IMR-90 (cell line): Measurements from ENCODE around the gene RILPL2. TPM values are rescaled to one million over a fixed set of nuclear protein-coding genes. Genes with fewer than 3 reads are reported as not detected.

Experiments
- ATAC-seq: fragments of 200-7000 bp; cut with Tn5 transposase; 2 replicates; pipeline ENCODE4 v1.9.1; 2020; ENCODE audit warnings: low read depth, mild to moderate bottlenecking, moderate library complexity
- BruUV-seq: library from RNA; stranded (reverse); fragments of 400-500 nt; replicated peaks from 2 replicates; lab custom pipeline; 2021; lab: Mats Ljungman, UMichigan
- CTCF ChIA-PET: fragments of 300-600 bp; formaldehyde crosslinking; extraction: SDS; loops from one replicate; lab custom pipeline; 2021; ENCODE audit warnings: antibody characterized with exemption; lab: Yijun Ruan, JAX
- POLR2A ChIA-PET: fragments of 300-600 bp; sonication (Branson Sonifier 250); formaldehyde crosslinking; loops from one replicate; lab custom pipeline; 2022; ENCODE audit warnings: antibody characterized with exemption; ENCODE audit not compliant: unreplicated experiment; lab: Charles Lee
- DNase-seq: peaks from one replicate; pipeline ENCODE4 v3.0.0; 2013
- H2AFZ ChIP-seq: replicated peaks from 2 replicates; pipeline ENCODE3; 2013; ENCODE audit warnings: low read length, mild to moderate bottlenecking; ENCODE audit not compliant: poor library complexity
- H2AK5ac ChIP-seq: 2 replicates; pipeline ENCODE4 v1.6.1; 2013; ENCODE audit warnings: low read depth, low read length, inconsistent platforms
- H2AK9ac ChIP-seq: replicated peaks from 2 replicates; pipeline ENCODE3; 2013; ENCODE audit warnings: mild to moderate bottlenecking, low read depth, low read length, moderate library complexity; ENCODE audit not compliant: poor library complexity
- H2BK120ac ChIP-seq: 2 replicates; pipeline ENCODE4 v1.6.1; 2013; ENCODE audit warnings: low read depth, low read length, inconsistent platforms
- H2BK15ac ChIP-seq: 3 replicates; pipeline ENCODE4 v1.6.1; 2013; ENCODE audit warnings: low read depth, low read length, inconsistent platforms
- H2BK20ac ChIP-seq: 2 replicates; pipeline ENCODE4 v1.6.1; 2013; ENCODE audit warnings: low read depth, mild to moderate bottlenecking, inconsistent platforms, low read length, moderate library complexity
- H2BK5ac ChIP-seq: 2 replicates; pipeline ENCODE4 v1.6.1; 2013; ENCODE audit warnings: mild to moderate bottlenecking, low read depth, low read length, inconsistent platforms; ENCODE audit not compliant: poor library complexity, severe bottlenecking
- H3K14ac ChIP-seq: replicated peaks from 2 replicates; pipeline ENCODE4 v1.6.1; 2013; ENCODE audit warnings: low read depth, low read length, inconsistent platforms
- H3K18ac ChIP-seq: 2 replicates; pipeline ENCODE4 v1.6.1; 2013; ENCODE audit warnings: low read depth, low read length, control low read depth
- H3K23ac ChIP-seq: 2 replicates; pipeline ENCODE4 v1.6.1; 2013; ENCODE audit warnings: low read depth, low read length, inconsistent platforms
- H3K27ac ChIP-seq: 2 replicates; pipeline ENCODE4 v1.5.1; 2013; ENCODE audit warnings: mild to moderate bottlenecking, control low read depth, low read length; ENCODE audit not compliant: insufficient read depth
- H3K27me3 ChIP-seq: 2 replicates; pipeline ENCODE4 v1.6.1; 2013; ENCODE audit warnings: low read length; ENCODE audit not compliant: control insufficient read depth, insufficient read depth
- H3K36me3 ChIP-seq: 2 replicates; pipeline ENCODE4 v1.6.1; 2013; ENCODE audit warnings: low read length, mixed read lengths; ENCODE audit not compliant: control insufficient read depth, insufficient read depth
- H3K4ac ChIP-seq: 2 replicates; pipeline ENCODE4 v1.6.1; 2013; ENCODE audit warnings: low read depth, low read length, inconsistent platforms
- H3K4me1 ChIP-seq: 2 replicates; pipeline ENCODE4 v1.6.1; 2013; ENCODE audit warnings: low read length, mixed read lengths; ENCODE audit not compliant: control insufficient read depth, insufficient read depth
- H3K4me2 ChIP-seq: 2 replicates; pipeline ENCODE4 v1.6.1; 2013; ENCODE audit warnings: low read depth, mild to moderate bottlenecking, control low read depth, low read length, moderate library complexity
- H3K4me3 ChIP-seq: 2 replicates; pipeline ENCODE4 v1.5.1; 2013; ENCODE audit warnings: low read depth, mild to moderate bottlenecking, control low read depth, low read length, moderate library complexity; ENCODE audit not compliant: insufficient read depth
- H3K56ac ChIP-seq: 2 replicates; pipeline ENCODE4 v1.6.1; 2013; ENCODE audit warnings: low read length, inconsistent platforms; ENCODE audit not compliant: insufficient read depth; ENCODE audit errors: extremely low read depth
- H3K79me1 ChIP-seq, 2 experiments: 2 replicates each; pipeline ENCODE4 v1.6.1; 2013; ENCODE audit warnings: low read length in 2 of 2, inconsistent platforms in 1 of 2, low read depth in 1 of 2
- H3K9ac ChIP-seq: 2 replicates; pipeline ENCODE4 v1.6.1; 2013; ENCODE audit warnings: low read depth, low read length, control low read depth
- H3K9me1 ChIP-seq: 2 replicates; pipeline ENCODE4 v1.6.1; 2013; ENCODE audit warnings: low read length, inconsistent platforms; ENCODE audit not compliant: insufficient read depth
- H3K9me3 ChIP-seq: 2 replicates; pipeline ENCODE4 v1.6.1; 2013; ENCODE audit warnings: low read length; ENCODE audit not compliant: control insufficient read depth, insufficient read depth
- H4K20me1 ChIP-seq: 2 replicates; pipeline ENCODE4 v1.6.1; 2013; ENCODE audit warnings: low read length, inconsistent platforms; ENCODE audit not compliant: insufficient read depth
- H4K5ac ChIP-seq: 2 replicates; pipeline ENCODE4 v1.6.1; 2013; ENCODE audit warnings: mild to moderate bottlenecking, low read depth, low read length, control low read depth
- H4K8ac ChIP-seq, 2 experiments: 2 replicates each; pipeline ENCODE4 v1.6.1; 2013; ENCODE audit warnings: low read depth in 2 of 2, low read length in 2 of 2, control low read depth in 1 of 2, inconsistent platforms in 1 of 2
- H4K91ac ChIP-seq: 2 replicates; pipeline ENCODE4 v1.6.1; 2013; ENCODE audit warnings: low read depth, low read length, inconsistent platforms; ENCODE audit not compliant: insufficient read depth
- BHLHE40 ChIP-seq: fragments of 150-350 bp; IDR thresholded peaks from 2 replicates; pipeline ENCODE4 v1.6.1; 2016; ENCODE audit warnings: mild to moderate bottlenecking, low read depth, low read length
- CEBPB ChIP-seq: IDR thresholded peaks from 2 replicates; pipeline ENCODE4 v1.6.1; 2012; ENCODE audit warnings: low read depth, low read length, improper control_type of control experiment
- CHD1 ChIP-seq: IDR thresholded peaks from 2 replicates; pipeline ENCODE4 v1.6.1; 2012; ENCODE audit warnings: low read depth, low read length, improper control_type of control experiment
- CTCF ChIP-seq: conservative IDR thresholded peaks from 2 replicates; pipeline ENCODE4 v1.5.1; 2012; ENCODE audit warnings: mild to moderate bottlenecking, low read depth, low read length, improper control_type of control experiment
- FOS ChIP-seq: fragments of 150-350 bp; IDR thresholded peaks from 2 replicates; pipeline ENCODE4 v1.6.1; 2016; ENCODE audit warnings: low read depth, low read length
- MAFK ChIP-seq: IDR thresholded peaks from 2 replicates; pipeline ENCODE4 v1.6.1; 2012; ENCODE audit warnings: low read depth, low read length, improper control_type of control experiment
- MAZ ChIP-seq: IDR thresholded peaks from 2 replicates; pipeline ENCODE4 v1.6.1; 2012; ENCODE audit warnings: low read depth, mild to moderate bottlenecking, low read length, improper control_type of control experiment, moderate library complexity, borderline replicate concordance
- MXI1 ChIP-seq: IDR thresholded peaks from 2 replicates; pipeline ENCODE4 v1.6.1; 2012; ENCODE audit warnings: low read depth, mild to moderate bottlenecking, low read length, moderate library complexity, borderline replicate concordance
- NFE2L2 ChIP-seq: fragments of 150-350 bp; IDR thresholded peaks from 2 replicates; pipeline ENCODE4 v1.6.1; 2016; ENCODE audit warnings: low read depth, mild to moderate bottlenecking, low read length
- POLR2A ChIP-seq: IDR thresholded peaks from 2 replicates; pipeline ENCODE4 v1.6.1; 2012; ENCODE audit warnings: mild to moderate bottlenecking, low read depth, low read length
- RAD21 ChIP-seq: IDR thresholded peaks from 2 replicates; pipeline ENCODE4 v1.6.1; 2012; ENCODE audit warnings: low read length, improper control_type of control experiment
- RCOR1 ChIP-seq: IDR thresholded peaks from 2 replicates; pipeline ENCODE4 v1.6.1; 2012; ENCODE audit warnings: mild to moderate bottlenecking, low read length, improper control_type of control experiment; ENCODE audit not compliant: insufficient replicate concordance
- RFX5 ChIP-seq: IDR thresholded peaks from 2 replicates; pipeline ENCODE4 v1.8.0; 2012; ENCODE audit warnings: low read depth, mild to moderate bottlenecking, low read length, moderate library complexity
- SMC3 ChIP-seq: fragments of 150-350 bp; IDR thresholded peaks from 2 replicates; pipeline ENCODE4 v1.6.1; 2016; ENCODE audit warnings: low read depth, mild to moderate bottlenecking, antibody characterized with exemption, low read length, moderate library complexity
- USF2 ChIP-seq: fragments of 150-350 bp; IDR thresholded peaks from 2 replicates; pipeline ENCODE4 v1.6.1; 2017; ENCODE audit warnings: mild to moderate bottlenecking, antibody characterized with exemption, low read length, low read depth
- WGBS, 2 experiments: methylation state at CpG; one replicate each; pipeline versions ENCODE4 v1.1.5 to v1.1.7; 2013; ENCODE audit warnings: missing lambda C conversion rate in 2 of 2; ENCODE audit not compliant: insufficient read length in 1 of 2; ENCODE audit errors: extremely low coverage in 2 of 2; 5-methylcytosine and 5-hydroxymethylcytosine counted together
- dilution Hi-C: fragments of 300-500 bp; cut with HindIII; formaldehyde crosslinking; loops from one replicate; pipeline ENCODE4 v1.14.3; 2018; ENCODE audit warnings: low sequenced_read_pairs; ENCODE audit not compliant: unreplicated experiment
- in situ Hi-C: fragments of 300-500 bp; cut with MboI; formaldehyde crosslinking; loops from 3 replicates; pipeline ENCODE4 v1.14.3; 2019; ENCODE audit warnings: low sequenced_read_pairs, inconsistent platforms, mixed read lengths
- intact Hi-C: fragments of 100-400 bp; cut with micrococcal nuclease; formaldehyde crosslinking; loops from 2 replicates; pipeline ENCODE4 v1.10.0; 2022
- polyA plus RNA-seq, 3 experiments: library from polyadenylated mRNA; depleted of rRNA; stranded (reverse); fragments of >200 nt; gene quantifications; 2 replicates each; pipeline ENCODE4 v1.2.3, GENCODE V29; 2012; ENCODE audit warnings: low replicate concordance in 1 of 3
- total RNA-seq: library from RNA; depleted of rRNA; stranded (reverse); fragments of >200 nt; gene quantifications from 2 replicates; pipeline ENCODE4 v1.2.3, GENCODE V29; 2012
- TF ChIP-seq, protein P1 (sequence below): fragments of 150-350 bp; IDR thresholded peaks from 2 replicates; pipeline ENCODE4 v1.6.1; 2016; ENCODE audit warnings: low read depth, mild to moderate bottlenecking, low read length, moderate library complexity, borderline replicate concordance

RILPL2 gene
- total and polyA plus RNA-seq, 2 of the 4 experiments (the other 2 are of a cell fraction), result 1.8 to 2.2 TPM

- no peak overlapping the region for H2AFZ ChIP-seq
- no peak overlapping the region for H4K8ac ChIP-seq
- POLR2A ChIA-PET, result interaction anchor here (0.6 kb wide), 1 partner anchor 8 kb away, joined by 5 read pairs; no protein-coding TSS in a partner anchor
- no peak overlapping the region for H3K18ac ChIP-seq
- H3K27ac ChIP-seq, result peak overlapping the region; percentile 55; the same call in 1 of the 2 replicates
- ATAC-seq (no peak), DNase-seq (no peak)
- no peak overlapping the region for H3K4me3 ChIP-seq
- no CpG with 5 or more reads among the region's 6 CpGs for WGBS, 2 experiments
- H4K5ac ChIP-seq, result no peak overlapping the region
- TF ChIP-seq RAD21, result no peak
- TF ChIP-seq CEBPB, result no peak
- TF ChIP-seq MAZ, result no peak
- no peak for TF ChIP-seq CTCF
- no peak for TF ChIP-seq USF2
- no peak for TF ChIP-seq MAFK
- TF ChIP-seq FOS, result no peak
- no peak for TF ChIP-seq SMC3
- TF ChIP-seq POLR2A, result no peak
- no peak for TF ChIP-seq MXI1
- TF ChIP-seq, protein P1, sequence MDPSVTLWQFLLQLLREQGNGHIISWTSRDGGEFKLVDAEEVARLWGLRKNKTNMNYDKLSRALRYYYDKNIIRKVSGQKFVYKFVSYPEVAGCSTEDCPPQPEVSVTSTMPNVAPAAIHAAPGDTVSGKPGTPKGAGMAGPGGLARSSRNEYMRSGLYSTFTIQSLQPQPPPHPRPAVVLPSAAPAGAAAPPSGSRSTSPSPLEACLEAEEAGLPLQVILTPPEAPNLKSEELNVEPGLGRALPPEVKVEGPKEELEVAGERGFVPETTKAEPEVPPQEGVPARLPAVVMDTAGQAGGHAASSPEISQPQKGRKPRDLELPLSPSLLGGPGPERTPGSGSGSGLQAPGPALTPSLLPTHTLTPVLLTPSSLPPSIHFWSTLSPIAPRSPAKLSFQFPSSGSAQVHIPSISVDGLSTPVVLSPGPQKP, result no peak
- TF ChIP-seq BHLHE40, result no peak
- TF ChIP-seq NFE2L2, result no peak
- TF ChIP-seq RCOR1, result no peak
- no peak for TF ChIP-seq RFX5
- no peak for TF ChIP-seq CHD1
- BruUV-seq, result no TSS peak
- dilution Hi-C loops (no loop called here), intact Hi-C loops (no loop called here), in situ Hi-C loops (no loop called here)
- peaks cover 6% of the 10 kb centered on the region; the same call in 1 of the 2 replicates for H3K9me1 ChIP-seq
- peaks cover 45% of the 10 kb centered on the region for H4K20me1 ChIP-seq
- H3K9ac ChIP-seq, result no peak overlapping the region
- no peaks in the 10 kb centered on the region for H3K27me3 ChIP-seq
- H2BK15ac ChIP-seq, result no peak overlapping the region
- H4K91ac ChIP-seq, result no peak overlapping the region
- H3K4ac ChIP-seq, result no peak overlapping the region
- peaks cover 54% of the 10 kb centered on the region for H3K36me3 ChIP-seq
- CTCF ChIA-PET, result no interaction called here
- no peak overlapping the region for H3K4me2 ChIP-seq
- H3K14ac ChIP-seq, result no peak overlapping the region
- H2AK9ac ChIP-seq, result no peak overlapping the region
- H3K4me1 ChIP-seq, result peaks cover 4% of the 10 kb centered on the region; the same call in 1 of the 2 replicates
- H2BK20ac ChIP-seq, result no peak overlapping the region
- no peak overlapping the region for H2BK5ac ChIP-seq
- H3K56ac ChIP-seq, result no peak overlapping the region
- H3K79me1 ChIP-seq, result peaks cover 25 to 71% of the 10 kb centered on the region in 2 experiments
- H3K9me3 ChIP-seq, result no peaks in the 10 kb centered on the region
- H3K23ac ChIP-seq, result no peak overlapping the region
- H2BK120ac ChIP-seq, result no peak overlapping the region
- no peak overlapping the region for H2AK5ac ChIP-seq
These were observed 39.1 kb downstream of the RILPL2 start for GRCh38 chr12:123397400-123397799.
